CD4-positive, alpha-beta T cell treated with Interferon gamma for 1 hour (primary cell): Measurements from ENCODE around the gene AK8.
"Not testable (repeated sequence)": the region's sequence is repeated elsewhere in the genome, so short reads cannot be mapped to it uniquely, and the experiment has no call there.

Source experiments
- DNase-seq: peaks from one replicate; pipeline ENCODE4 v3.0.0-alpha.2; 2020

The AK8 gene

DNA sequence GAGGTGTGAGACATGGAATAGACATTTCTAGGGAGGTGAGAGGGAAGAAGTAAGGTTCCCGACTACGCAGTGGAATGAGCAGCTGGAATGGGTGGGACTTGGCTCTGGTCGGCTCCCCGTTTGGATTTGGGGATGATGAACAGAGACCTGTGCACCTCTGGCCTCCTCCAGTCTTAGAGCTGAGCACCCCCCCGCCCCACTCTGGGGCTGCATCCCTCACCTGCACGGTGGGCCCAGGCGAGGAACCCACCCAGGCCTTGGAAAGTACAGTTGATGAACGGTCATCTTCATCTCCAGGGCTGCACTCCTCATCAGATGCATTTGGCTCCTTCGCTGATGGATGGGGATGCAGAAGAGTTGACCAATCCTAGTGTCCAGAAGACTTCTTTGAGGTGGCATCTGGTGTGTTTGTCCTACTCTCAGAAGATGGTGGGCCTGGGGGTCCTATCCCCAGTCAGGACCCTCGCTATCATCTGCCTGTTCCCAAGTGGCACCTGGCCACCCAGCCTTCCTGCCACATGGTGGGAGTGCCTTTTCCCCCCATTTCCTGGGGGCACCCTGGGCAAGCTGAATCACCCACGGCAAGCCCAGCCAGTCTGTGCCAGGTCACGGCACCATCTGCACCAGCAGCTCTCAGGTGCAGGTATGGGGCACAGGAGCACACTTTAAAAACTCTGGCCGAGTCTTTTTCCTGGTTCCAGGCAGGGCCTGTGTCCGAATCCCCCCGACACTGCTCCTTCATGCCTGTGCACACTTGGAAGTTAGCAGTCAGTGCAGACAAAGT, 137.4 kb downstream of the AK8 start:
- DNase-seq: no peak

DNA sequence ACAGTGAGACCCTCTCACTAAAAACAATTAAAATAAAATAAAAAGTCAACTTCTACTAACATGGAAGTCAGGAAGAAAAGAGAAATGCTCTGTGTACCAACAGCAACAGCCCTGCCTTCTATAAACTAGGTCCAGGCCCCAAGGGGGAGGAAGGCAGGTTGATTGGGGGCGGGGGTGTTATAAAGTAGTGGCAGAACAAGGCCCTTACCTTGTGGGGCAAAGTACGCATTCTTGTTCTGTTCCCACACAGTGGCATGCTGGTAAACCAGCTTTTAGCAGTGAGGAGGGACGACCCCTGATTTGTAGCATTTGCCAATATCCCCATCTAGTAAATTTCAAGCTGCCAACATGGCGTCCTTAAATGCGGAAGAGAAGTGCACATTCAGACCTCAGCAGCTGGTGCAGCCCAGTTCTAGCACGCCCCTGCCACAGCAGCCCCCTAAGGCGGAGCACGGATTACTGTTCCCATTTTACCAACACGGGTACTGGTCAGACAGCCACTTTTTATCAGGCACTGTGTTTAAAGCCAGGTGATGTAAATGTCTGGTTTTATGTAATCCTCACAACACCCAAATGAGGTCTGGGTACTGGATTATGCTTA, 138.3 kb downstream of the AK8 start:
- DNase-seq: no peak

DNA sequence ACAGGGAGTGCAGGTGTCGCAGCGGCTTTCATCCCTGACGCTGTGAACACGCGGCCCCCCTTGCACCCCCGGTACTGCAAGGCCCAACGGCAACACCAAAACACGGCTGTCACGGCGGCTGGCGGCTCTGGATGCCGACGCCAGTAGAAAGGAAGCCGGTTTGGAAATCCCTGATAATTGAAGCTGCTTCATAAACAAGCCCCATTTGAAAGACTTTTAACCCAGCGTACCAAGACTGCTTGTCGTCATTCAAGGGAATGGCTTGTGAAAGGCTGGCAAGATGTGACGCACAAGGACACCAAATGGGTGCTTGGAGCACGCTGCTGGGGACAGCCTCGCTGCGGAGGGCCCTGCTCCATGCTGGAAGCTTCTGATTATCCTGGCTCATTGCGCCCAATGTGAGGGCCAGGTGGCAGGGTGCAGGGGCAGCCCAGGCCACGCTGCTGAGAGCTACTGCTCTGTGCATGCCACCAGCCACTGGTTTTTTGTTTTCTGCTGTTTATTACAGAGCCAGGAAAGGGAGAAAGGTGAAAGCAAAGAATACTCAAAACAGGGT, 144.7 kb downstream of the AK8 start:
- no peak for DNase-seq

DNA sequence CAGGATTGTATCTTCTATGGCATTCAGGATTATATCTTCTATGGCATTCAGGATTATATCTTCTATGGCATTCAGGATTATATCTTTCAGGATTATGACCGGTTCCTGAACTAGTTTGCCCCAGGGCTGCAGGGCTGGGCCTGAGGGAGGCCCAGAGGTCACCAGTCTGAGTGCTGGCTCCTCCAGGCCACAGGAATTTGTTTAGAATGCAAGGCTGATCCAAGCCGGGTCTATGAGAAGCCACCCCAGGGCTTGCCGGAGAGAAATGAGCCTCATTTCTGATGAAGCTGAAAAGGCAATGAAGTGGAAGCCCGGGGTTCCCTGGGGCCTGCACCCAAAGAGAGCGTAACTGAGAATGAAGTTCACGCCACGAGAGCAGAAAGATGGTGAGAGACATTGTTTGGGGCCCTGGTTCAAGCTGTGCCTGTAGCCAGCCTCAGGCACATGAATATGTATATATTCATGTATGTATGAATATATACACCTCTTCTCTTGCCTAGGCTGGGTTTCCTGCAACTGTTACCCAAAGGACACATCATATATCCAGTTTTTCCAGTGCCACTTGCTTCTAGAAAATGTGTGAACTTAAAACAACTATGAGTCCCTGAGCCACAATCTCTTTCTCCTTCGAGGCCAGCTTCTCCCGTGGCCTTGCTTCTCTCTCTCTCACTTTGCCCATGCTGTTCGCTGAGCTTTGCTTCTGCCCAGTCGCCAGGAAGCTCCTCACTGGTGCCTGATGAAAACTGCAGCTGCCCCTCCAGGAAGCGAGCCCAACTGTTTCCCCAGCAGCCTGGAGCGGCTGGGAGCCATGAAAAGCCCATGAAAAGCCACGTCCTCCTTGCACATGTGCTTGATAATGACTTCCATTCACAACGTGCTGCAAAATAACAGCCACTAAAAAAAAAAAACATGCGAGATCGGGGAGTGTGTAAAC, 145.5 kb downstream of the AK8 start:
- no peak for DNase-seq

DNA sequence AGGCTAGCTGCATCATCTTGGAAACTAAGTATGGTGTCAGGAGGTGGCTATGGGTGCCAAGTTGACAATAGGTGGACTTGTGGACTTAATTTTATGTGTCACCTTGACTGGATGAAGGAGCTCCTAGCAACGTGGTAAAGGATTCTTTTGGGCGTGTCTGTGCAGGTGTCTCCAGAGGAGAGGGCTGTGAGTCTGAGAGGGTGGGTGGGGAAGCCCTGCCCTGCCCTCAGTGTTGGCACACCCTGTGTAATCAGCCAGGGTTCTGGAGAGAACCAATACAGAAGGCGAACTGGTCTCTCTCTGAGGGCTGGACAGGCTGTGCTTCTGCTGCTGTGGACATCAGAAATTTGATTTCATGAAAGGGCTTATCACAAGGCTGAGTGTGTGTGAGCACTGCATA, 146.9 kb downstream of the AK8 start:
- no peak for DNase-seq

DNA sequence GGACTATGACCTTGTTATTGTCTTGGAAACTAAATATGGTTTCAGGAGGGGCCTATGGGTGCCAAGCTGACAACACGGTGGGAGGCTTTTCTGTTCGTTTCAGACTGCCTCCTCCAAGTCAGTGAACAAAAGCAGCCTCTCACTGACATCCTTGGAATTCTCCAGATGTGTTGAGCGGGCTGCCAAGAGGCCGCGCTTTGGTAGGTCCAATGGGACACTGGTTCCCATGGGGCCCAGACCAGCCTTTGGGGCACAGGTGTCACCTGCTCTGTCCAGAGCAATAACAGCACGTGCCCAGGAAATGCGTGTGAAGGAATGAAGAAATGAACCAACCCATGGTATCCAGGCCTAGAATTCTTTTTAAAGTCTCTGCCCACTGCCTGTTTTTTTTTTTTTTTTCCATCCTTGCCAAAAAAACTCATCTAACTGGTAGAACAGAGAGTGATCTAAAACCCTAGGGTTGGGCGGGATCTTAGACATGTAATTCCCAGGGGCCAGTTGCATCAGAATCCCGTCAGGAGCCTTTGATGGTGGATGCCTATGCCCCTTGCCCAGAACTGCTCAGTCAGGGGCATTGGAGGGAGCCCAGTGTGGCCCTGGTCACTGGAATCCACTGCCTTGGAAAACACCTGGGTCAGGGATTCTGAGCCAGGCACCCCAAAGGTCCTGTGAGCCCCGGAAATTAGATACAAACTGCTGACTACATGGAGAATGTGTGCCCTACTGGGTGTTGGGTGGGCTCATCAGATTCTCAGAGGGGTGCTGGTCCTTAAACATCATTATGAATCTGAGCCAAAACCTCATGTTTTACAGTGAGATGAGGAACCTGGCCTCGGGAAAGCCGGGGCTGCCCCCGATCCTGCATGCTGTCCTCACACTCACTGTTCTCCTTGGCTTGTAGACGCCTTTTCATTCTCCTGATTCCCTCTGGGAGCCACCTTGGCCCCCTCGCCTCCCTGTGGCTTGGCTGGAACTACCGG, 147.7 kb downstream of the AK8 start:
- DNase-seq: no peak

DNA sequence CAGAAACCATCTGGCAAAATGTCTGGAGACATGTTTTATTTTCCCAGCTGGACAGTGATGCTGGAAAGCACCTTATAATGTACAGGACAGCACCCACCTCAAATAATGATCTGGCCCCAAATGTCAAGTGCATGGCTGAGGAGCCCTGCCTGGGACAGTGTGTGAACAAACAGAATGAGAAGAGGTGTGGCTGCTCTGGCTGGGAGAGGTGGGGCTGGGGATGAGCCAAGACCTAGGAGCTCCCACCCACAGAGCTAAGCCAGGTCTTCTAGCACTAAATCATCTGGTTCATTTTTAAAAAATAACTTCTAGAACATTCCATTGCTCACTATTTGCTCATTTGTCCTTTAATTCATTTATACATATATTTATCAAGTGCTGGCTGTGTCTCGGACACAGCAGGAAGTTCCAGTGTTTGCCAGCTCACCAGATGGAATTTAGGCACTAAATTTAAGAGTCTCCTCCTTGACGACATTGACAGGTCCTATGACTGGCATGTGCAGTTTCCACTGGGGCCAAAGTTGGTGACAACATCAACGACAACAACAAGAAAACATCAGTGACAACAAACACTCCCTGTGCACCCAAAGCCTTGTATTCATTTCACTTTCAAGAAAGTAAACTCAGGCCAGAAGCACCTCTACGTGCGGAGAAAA, 148.7 kb downstream of the AK8 start:
- no peak for DNase-seq

DNA sequence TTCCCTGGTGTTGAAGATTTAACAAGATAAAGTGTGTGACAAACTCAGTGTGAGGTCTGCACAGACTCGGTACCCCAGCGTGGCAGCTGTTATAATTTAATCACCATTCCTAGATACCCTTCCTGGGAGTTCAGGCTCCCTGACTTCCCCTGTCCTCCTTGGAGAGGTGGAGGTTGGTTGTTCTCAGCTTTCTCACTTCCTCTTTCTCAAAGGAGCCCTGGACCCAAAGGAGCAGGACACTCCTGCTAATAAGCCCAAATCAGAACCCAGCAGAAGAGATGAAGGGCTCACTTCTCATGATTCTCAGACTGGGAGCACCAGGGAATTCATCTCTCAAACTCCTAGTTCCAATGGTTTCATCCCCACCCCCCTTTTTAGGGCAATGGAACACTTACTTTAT, 149.6 kb downstream of the AK8 start:
- DNase-seq: no peak

DNA sequence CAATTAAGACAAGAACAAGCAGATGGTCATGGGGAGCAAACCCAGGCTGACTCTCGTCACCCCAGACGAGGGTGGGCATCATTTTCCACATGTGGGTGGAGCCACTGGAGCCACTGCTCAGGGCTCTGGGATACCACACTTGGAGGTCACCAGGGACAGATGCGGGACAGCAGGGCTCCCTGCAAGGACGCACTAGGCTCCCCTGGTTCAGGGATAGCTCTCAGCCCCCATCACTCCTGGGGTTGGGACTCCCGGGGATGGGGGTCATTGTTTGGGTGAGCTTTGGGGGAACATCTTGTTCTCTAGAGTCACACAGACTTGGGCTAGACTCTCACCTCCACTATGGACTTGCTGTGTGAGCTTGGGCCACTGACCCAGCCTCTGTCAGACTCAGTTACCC, 150.0 kb downstream of the AK8 start:
- DNase-seq: no peak

DNA sequence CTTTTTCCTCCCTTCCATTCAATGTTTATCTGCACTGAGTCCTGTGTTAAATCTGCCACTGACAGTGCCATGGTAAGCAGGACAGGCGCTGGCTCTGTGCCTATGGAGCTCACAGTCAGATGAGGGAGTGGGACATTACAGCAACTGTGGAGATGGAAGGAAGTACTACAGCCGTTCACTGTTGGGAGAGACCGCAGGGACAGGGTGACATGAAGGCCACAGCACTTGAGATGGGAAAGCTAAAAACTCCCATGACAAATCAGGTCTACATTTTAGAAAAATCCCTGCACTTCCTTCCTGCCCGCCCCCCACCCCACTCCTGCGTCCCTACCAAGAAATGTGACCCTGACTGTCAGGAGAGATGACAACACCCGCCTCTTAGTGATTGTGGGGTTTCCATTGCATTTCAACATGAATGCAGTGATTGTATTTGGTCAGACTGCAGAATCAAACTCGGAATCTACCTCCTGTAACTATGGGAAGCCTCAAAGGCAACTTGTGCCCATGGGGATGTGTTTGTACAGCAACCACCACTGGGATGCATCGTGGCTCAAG, 151.4 kb downstream of the AK8 start:
- DNase-seq: no peak

DNA sequence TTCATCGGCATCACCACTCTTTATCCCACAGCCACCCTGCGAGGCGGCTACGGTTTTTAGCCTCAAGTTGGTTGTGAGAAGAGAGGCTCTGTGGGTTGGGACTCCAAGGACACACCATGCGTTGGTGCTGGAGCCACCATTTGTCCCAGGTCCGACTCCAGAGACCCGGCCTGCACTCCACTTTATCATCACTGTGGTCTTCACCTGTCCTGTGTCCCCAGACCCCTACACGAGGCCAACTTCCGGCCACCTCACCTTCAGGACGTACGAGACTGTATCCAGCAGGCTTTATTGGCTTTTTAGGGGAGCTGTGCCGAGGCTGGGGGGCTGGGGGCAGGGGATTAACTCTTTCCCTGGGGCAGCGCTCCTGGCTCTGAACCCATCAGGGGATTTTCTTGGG, 152.8 kb downstream of the AK8 start:
- no peak for DNase-seq

DNA sequence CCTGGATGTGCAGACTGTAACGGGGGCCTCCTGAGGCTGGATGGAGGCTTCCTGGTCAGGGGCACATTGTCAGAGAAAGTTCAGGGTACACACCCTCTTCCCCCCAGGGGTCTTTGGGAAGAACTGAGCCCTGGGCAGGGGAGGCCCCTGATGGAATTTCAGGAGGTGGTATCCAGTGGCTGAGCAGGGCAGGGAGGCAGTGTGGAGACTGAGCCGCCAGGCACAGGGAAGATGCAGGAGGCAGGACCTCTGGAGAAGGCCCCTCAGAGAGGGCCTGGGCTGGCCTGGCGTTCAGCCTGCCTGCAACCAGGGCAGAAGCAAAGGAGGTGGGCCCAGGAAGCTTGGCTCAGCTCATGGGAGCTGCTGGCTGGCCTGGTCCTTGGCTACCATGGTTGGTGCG, 154.3 kb downstream of the AK8 start:
- DNase-seq: no peak

DNA sequence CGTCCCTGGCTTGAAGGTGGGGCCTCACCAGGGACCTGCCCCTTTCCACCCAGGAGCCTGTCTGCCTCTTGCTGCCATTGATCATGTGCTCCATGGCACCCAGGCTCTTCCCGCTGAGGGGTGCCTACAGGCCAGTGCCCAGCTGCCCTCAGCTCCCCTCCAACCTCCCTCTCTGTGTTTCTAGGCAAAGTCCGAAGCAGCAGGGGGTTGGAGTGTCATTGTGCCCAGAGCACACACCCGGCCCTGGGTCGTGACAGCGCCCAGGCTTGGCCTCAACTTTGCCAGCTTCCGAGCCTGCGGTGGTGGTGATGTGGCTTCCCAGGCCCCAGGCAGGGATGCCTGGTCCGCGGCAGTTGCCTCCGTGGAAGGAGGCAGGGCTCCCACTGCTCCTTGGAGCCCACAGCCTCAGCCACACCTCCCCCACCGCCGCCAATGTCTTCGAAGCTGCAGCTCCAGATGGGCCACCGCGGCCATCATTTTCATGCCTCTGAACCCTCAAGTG, 155.5 kb downstream of the AK8 start:
- DNase-seq: no peak

DNA sequence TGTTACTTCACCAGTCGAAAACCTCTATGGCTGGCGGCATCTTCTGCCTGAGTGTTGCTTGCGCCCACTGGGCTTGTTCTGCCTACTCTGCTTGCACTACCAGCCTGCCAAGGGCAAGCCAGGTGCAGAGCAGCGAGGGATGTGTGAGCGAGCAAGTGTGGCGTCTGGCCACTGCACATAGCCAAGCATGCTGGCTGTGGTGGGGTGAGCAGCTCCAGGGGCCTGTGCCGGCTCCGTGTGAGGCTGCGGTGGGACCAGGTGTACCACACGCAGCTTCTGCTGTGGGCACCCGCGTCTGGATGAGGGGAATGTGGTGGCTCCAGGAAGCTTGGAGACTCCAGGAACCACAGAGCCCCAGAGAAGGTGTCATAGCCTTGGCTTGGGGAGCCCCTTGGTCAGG, 156.4 kb downstream of the AK8 start:
- DNase-seq: no peak

DNA sequence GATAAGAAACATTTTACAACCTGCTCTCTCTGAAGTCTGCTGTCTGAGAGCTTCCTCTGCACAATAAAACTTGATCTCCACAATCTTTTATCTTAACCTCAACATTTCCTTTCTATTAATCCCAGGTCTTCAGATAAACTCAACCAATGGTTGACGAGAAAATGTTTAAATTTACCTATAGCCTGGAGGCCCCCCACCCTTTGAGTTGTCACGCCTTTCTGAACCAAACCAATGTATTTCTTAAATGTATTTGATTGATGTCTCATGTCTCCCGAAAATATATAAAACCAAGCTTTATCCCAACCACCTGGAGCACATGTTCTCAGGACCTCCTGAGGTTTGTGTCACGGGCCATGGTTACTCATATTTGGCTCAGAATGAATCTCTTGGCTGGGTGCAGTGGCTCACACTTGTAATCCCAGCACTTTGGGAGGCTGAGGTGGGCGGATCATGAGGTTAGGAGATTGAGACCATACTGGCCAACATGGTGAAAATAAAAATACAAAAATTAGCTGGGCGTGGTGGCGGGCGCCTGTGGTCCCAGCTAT, 159.6 kb downstream of the AK8 start:
- not testable (repeated sequence) for DNase-seq

DNA sequence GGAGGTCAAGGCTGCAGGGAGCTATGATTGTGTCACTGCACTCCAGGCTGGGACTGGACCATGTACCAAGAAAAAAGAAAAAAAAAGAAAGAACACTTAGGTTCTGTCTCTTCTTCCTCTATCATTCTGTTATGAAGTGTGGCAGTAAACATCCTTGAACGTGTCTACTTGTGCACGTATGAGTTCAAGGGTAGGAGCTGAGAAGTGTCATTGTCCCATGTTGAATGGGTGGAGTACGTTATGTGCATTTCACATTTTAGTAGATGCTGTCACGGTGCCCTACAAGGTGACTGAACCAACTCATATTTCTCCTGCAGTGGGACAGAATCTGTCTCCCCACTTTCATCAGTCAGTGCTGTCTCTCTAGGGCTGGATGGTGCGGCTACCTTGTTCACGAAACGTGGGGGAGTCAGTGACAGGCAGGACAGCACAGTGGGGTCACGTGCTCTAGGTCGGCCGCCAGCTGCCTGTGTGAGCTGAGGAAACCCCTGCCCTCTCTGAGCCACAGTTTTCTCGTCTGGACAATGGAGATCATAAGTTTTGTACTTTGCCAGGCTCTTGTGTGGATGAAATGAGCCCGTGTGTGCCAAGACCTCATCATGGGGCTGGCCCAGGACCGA, 160.6 kb downstream of the AK8 start:
- no peak for DNase-seq

DNA sequence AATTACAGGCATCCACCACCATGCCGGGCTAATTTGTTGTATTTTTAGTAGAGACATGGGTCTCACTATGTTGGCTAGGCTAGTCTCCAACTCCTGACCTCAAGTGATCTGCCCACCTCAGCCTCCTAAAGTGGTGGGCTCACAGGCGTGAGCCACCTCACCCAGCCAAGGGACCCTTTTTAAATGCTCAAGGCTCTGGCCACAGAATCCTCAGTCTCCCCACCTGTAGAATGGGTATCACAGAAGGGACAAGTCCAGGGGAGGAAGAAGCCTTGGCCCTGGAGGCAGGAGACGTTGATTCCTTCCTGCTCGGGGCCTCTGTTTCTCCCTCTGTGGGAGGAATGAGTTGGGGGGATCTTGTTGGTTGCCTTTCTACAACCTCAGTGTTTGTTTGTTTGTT, 162.1 kb downstream of the AK8 start:
- DNase-seq: no peak

DNA sequence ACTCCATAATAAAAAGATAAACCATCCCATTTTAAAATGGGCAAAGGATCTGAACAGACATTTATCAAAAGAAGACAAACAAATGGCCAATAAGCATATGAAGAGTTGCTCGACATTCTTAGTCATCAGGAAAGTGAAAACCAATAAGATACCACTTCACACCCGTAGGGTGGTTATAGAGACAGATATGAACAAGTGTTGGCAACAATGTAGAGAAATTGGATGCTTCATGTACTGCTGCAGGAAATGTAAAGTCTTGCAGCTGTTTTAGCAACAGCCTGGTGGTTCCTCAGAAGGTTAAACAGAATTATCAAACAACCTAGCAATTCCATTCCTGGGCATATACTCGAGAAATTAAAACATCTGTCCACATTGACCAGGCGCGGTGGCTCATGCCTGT, 165.3 kb downstream of the AK8 start:
- no peak for DNase-seq

DNA sequence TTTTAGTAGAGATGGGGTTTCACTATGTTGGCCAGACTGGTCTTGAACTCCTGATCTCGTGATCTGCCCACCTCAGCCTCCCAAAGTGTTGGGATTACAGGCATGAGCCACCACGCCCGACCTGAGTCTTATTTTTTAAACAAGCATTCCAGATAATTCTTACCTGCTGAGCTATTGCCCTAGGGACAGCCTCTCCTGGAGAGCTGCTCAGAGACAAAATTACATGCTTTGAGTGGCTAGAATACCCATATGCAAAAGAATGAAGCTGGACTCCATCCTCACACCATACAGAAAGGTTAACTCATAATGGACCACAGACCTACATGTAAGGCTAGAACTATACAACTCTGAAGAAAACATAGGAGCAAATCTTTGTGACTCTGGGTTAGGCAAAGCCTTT, 166.2 kb downstream of the AK8 start:
- no peak for DNase-seq

DNA sequence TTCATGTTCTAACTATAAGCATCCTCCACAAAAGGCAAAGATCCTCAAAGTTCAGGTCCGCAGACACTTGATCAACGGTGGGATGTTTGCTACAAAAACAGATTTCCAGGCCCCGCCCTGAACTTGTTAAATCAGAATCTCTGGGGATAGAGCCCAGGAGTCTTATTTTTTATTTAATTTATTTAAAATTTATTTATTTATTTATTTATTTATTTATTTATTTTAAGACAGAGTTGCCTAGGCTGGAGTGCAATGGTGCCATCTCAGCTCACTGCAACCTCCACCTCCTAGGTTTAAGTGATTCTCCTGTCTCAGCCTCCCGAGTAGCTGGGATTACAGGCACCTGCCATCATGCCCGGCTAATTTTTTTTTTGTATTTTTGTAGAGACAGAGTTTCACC, 166.9 kb downstream of the AK8 start:
- not testable (repeated sequence) for DNase-seq
